ENCODE results near the gene TRMT2A.

Gene TRMT2A

GRCh38 chr22:20065896-20066616 is 51.0 kb downstream of the TRMT2A start:
- DNase-seq = no peak
- TF ChIP-seq, protein P1, sequence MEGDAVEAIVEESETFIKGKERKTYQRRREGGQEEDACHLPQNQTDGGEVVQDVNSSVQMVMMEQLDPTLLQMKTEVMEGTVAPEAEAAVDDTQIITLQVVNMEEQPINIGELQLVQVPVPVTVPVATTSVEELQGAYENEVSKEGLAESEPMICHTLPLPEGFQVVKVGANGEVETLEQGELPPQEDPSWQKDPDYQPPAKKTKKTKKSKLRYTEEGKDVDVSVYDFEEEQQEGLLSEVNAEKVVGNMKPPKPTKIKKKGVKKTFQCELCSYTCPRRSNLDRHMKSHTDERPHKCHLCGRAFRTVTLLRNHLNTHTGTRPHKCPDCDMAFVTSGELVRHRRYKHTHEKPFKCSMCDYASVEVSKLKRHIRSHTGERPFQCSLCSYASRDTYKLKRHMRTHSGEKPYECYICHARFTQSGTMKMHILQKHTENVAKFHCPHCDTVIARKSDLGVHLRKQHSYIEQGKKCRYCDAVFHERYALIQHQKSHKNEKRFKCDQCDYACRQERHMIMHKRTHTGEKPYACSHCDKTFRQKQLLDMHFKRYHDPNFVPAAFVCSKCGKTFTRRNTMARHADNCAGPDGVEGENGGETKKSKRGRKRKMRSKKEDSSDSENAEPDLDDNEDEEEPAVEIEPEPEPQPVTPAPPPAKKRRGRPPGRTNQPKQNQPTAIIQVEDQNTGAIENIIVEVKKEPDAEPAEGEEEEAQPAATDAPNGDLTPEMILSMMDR (IDR thresholded peaks at IDR 0.05) = no peak
- Mint-ChIP-seq H3K4me3 (no peak overlapping the region), H3K9me3 (no peaks in the 10 kb centered on the region), H3K36me3 (ENCODE audit: low read depth) (no peaks in the 10 kb centered on the region), H3K27me3 (ENCODE audit: low read depth, poor library complexity) (no peaks in the 10 kb centered on the region), H3K27ac (no peak overlapping the region), H3K4me1 (peaks cover 9% of the 10 kb centered on the region)

DNA sequence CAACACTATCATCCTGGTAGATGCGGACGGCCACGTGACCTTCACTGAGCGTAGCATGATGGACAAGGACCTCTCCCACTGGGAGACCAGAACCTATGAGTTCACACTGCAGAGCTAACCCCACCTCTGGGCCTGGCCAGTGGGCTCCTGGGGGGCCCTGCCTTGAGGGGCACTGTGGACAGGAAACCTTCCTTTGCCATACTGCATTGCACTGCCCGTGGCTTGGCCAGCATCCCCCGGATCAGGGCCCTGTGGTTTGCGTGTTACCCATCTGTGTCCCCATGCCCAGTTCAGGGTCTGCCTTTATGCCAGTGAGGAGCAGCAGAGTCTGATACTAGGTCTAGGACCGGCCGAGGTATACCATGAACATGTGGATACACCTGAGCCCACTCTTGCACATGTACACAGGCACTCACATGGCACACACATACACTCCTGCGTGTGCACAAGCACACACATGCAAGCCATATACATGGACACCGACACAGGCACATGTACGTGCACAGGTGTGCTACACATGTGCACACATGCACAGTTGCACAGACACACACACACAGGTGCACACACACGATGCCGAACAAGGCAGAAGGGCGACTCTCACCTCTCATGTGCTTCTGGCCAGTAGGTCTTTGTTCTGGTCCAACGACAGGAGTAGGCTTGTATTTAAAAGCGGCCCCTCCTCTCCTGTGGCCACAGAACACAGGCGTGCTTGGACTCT is 52.3 kb downstream of the TRMT2A start:
- no peak for DNase-seq
- Mint-ChIP-seq H3K4me3 (no peak overlapping the region), H3K36me3 (ENCODE audit: low read depth) (no peaks in the 10 kb centered on the region), H3K27me3 (ENCODE audit: low read depth, poor library complexity) (no peaks in the 10 kb centered on the region), H3K9me3 (no peaks in the 10 kb centered on the region), H3K27ac (no peak overlapping the region), H3K4me1 (peaks cover 9% of the 10 kb centered on the region)
- TF ChIP-seq, protein P1 (IDR thresholded peaks at IDR 0.05) = no peak

GRCh38 chr22:20064140-20064480 is 52.9 kb downstream of the TRMT2A start:
- Mint-ChIP-seq H3K27me3 (ENCODE audit: low read depth, poor library complexity) (no peaks in the 10 kb centered on the region), H3K27ac (no peak overlapping the region), H3K4me1 (peaks cover 13% of the 10 kb centered on the region), H3K36me3 (ENCODE audit: low read depth) (no peaks in the 10 kb centered on the region), H3K4me3 (no peak overlapping the region), H3K9me3 (no peaks in the 10 kb centered on the region)
- no peak for DNase-seq
- TF ChIP-seq, protein P1 (IDR thresholded peaks at IDR 0.05) = no peak

- peaks cover 19% of the 10 kb centered on the region for H3K4me1 Mint-ChIP-seq
- no peaks in the 10 kb centered on the region for H3K9me3 Mint-ChIP-seq
- no peak for DNase-seq
- H3K4me3 Mint-ChIP-seq = no peak overlapping the region
- H3K36me3 Mint-ChIP-seq (ENCODE audit: low read depth) = no peaks in the 10 kb centered on the region
- TF ChIP-seq, protein P1 (IDR thresholded peaks at IDR 0.05) = no peak
- H3K27ac Mint-ChIP-seq = no peak overlapping the region
- H3K27me3 Mint-ChIP-seq (ENCODE audit: low read depth, poor library complexity) = no peaks in the 10 kb centered on the region
Measured at GRCh38 chr22:20063271-20064139, 53.5 kb downstream of the TRMT2A start.

DNA sequence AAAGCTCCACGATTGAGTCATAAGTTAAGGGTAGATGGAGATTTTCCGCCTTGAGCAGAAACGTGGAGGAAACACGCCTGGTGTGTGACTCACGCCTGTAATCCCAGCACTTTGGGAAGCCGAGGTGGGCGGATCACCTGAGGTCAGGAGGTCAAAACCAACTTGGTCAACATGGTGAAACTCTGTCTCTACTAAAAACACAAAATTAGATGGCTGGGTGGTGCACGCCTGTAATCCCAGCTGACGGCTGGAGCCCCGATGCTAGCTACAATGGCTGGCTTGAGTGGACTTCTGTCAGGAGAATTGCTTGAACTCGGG is 54.3 kb downstream of the TRMT2A start:
- TF ChIP-seq, protein P1 (IDR thresholded peaks at IDR 0.05) = no peak
- no peaks in the 10 kb centered on the region for H3K9me3 Mint-ChIP-seq
- no peaks in the 10 kb centered on the region for H3K36me3 Mint-ChIP-seq (ENCODE audit: low read depth)
- H3K27me3 Mint-ChIP-seq (ENCODE audit: low read depth, poor library complexity) = no peaks in the 10 kb centered on the region
- H3K4me3 Mint-ChIP-seq = no peak overlapping the region
- H3K4me1 Mint-ChIP-seq = peaks cover 19% of the 10 kb centered on the region
- DNase-seq = no peak
- peak overlapping the region; percentile 78 for H3K27ac Mint-ChIP-seq

Measured in nephron progenitor cell (in vitro differentiated cells).